Measurements from ENCODE around the gene SPCS2.
"Not testable (repeated sequence)": the region's sequence is repeated elsewhere in the genome, so short reads cannot be mapped to it uniquely, and the experiment has no call there.

SPCS2 gene

DNA sequence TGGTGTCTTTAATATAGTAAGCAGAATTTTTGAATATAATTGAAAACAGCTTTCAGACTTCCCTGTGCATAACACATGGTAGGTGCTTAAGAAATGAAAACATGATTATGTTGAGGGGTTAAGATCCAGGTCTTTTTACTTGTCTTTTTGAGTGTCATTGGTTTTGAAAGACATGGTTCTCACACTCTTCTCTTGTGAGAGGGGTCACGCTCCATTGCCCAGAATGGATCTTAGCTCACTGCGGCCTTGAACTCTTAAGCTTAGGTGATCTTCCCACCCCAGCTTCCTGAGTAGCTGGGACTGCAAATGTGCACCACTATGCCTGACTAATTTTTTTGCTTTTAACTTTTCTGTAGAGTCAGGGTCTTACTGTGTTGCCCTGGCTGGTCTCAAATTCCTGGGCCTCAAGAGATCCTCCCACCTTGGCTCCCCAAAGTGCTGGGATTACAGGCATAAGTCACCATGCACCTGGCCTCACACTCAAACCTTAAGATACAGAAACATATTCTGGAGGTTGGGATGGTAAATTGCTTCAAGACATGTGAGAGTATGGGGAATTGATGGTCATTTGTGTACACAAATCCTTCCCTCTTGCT, 1.4 kb downstream of the SPCS2 start:
- no peak for DNase-seq (ENCODE audit: low read depth)

DNA sequence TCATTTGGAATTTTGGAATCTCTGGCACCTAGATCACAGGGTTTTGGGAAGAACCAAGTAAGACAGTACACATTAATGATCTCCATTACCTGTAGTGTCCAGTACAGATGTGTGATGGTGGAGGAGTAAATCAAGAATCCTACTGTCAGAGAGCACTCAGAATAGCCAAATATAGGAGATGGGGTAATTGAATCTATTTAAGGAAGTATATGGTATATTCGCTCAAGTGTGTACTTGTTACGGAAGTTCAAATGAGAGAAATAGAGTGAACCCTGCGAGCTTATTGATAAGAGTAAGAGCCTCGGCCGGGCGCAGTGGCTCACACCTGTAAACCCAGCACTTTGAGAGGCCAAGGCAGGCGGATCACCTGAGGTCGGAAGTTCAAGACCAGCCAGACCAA, 2.2 kb downstream of the SPCS2 start:
- DNase-seq (ENCODE audit: low read depth): no peak

DNA sequence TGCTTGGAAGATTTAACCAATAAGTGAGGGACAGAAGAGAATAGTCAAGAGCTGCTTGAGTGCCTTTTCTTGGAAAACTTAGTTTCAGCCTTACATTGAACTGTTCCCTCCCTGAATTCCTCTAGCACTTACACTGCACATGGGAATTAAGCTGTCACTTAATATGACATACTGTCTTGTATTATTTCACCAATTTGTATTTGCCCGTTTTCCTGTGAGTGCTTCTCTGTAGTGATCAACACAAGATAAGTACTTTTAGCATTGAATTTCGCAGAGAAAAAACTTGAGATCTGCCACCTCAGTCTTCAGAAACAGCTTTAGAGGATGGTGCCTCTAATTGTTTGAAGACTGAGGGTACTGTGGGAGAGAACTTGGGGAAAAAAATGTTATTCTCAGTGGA, 3.7 kb downstream of the SPCS2 start:
- no peak for DNase-seq (ENCODE audit: low read depth)

DNA sequence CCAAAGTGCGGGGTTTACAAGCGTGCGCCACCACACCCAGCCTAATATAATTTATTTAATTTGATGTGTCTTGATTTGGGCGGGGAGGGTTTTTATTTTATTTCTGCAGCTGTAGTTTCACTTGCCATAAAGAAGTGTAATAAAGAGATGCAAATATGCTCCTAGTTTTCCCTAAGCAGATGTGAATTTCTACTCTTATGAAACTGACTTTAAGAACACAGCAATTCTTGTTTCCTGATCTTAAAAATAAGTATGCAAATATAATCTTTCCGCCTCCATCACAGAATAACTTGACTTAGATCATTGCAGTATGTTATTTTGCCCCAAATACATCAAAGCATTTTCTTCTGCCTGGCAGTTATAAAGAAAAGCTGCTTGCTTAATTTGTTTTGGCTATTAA, 4.4 kb downstream of the SPCS2 start:
- no peak for DNase-seq (ENCODE audit: low read depth)

DNA sequence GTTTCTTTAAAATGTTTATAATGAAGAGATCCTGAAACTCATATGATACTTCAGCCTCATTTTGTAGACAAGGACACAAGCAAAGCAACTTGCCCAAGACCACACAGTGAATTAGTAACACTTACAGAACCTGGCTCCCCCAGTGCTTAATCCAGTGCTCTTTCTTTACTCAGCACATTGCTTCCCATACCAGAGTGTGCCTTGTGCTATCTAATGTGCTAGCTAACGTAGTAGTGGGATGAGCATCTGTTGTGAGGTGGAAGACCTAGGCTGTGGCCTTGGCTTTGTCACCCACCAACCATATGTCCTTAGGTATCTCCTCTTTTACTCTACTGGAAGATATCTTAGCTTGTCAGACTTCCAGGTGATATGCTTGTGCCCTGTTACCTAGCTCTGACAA, 5.1 kb downstream of the SPCS2 start:
- no peak for DNase-seq (ENCODE audit: low read depth)

DNA sequence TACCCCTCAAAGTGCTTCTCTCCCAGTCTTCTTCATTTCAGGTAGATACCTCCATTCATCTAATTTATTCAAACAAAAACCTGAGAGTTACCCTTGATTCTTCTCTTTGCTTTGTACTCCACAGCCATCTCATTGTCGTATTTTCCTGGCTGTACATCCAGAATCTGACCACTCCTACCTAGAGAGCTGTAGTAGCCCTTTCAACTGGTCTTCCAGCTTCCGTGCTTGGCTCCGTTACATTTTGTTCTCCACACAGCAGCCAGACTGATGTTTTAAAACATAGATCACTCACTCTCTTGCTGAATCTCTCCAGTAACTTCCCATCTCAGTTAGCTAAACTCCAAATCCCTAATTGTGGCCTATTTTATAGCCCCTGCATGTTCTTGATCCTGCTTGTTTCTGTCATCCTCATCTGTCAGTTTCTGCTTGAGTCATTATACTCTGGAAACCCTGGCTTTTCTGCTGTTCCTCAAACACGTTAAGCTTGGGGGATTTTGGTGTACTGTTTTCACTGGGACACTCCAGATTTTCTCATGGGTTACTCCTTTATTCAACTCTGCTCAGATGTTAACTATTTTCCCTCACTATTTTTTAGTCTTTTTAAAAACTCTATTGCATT, 7.4 kb downstream of the SPCS2 start:
- no peak for DNase-seq (ENCODE audit: low read depth)

DNA sequence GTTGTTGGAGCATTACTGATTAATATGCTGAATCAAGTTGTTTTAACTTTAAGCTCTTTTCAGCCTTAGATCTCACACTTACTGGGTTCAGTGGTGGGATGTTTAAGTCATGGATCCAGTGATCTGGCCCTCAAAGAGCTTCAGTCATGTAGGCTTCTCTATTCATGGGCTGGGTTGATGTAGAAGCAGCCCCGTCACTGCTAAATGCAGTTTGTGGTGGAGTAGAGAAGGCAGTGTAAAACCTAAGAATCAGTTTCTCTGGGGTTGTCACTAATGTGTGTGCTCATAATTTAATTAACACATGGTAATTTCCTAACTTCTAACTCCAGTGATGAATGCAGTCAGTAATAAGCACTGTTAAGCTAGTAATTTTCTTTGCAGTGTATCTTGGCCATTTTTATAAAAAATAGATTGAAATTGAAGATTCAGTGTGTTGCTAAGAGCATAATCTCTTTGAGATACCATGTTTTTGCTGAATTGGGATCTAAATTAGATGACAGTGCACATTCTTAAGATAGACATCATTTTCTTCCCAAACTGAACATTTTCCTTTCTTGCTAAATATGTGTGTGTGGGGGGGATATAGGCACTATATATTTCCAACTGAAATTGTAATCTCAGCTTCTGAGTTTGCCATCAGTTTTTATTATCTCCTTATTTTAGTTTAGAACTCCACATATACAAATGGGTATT, 9.0 kb downstream of the SPCS2 start:
- no peak for DNase-seq (ENCODE audit: low read depth)

DNA sequence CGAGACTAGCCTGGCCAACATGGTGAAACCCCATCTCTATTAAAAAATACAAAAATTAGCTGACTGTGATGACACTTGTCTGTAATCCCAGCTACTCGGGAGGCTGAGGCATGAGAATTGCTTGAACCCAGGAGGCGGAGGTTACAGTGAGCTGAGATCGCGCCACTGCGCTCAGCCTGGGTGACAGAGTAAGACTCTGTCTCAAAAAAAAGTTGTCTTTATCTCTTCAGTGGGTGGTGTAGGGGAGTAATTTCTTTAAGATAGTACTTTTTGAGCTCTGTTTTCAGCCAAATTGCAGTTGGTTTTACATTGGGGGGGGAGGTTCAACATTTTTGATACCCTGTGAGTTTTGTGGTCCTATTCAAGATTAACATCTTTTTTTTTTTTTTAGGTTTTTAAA, 11.1 kb downstream of the SPCS2 start:
- DNase-seq (ENCODE audit: low read depth): not testable (repeated sequence)

DNA sequence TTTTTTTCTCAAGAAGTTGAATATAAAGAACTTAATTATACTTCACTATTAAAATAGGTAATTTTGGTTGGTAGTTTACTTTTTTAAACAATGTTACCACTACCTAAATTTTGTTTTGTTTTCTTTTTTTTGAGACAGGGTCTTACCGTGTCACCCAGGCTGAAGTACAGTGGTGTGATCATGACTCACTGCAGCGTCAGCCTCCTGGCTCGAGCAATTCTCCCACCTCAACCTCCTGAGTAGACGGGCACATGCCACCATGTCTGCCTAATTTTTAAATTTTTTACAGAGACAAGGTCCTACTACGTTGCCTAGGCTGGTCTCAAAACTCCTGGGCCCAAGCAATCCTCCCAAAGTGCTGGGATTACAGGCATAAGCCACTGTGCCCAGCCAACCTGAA, 17.6 kb downstream of the SPCS2 start:
- DNase-seq (ENCODE audit: low read depth): peak; percentile 70

DNA sequence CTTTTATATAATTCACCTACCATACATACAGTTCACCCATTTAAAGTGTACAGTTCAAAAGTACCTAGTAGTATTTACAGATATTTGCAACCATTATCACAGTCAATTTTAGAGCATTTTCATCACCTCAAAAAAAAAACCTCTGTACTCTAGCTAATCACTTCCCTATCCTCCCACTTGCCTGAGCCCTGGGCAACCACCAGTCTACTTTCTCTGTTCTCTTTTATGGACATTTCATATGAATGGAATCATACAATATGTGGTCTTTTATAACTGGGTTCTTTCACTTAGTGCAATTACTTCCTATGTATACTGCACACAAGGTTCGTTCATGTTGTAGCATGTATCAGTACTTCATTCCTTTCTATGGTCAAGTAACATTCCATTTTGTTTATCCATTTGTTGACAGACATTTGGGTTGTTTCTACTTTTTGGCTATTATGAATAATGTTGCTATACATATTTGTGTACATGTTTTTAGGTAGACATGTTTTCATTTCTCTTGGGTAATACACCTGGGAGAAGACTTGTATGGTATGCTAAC, 21.9 kb downstream of the SPCS2 start:
- DNase-seq (ENCODE audit: low read depth): no peak

DNA sequence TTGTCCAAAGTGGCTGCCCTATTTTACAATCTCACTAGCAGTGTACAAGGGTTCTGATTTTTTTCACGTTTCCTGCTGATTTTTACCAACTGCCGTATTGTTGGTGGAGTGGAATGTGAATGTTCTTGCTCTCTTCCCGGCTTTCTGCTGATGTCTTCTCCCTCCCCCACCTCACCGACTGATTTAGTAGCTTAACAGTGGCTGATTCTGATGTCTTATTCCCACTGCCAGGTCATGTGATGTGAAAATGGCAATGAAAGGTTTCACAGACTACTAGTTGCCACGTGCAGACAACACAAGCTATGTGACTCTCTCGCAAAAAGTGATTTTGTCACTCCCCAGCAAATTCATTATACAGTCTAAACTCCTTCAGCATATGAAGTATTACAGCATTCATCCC, 22.4 kb downstream of the SPCS2 start:
- no peak for DNase-seq (ENCODE audit: low read depth)

DNA sequence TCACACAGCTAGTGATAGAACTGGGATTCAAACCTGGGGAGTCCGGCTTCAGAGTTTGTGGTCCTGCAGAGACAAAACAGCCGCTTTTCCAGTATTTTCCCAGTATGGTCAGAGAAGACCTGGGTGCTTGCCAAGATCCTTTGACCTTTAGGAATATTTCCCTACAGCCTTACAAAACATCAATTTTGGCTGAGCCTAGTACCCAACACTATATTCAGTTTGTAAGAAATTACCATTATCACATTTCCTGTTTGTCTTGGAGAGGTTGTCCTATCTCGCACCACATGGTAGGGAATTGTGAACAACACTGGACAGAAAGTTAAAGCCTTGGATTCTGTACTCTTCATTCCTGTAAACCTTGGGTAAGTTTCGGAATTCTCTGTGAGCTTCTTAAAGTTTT, 29.0 kb downstream of the SPCS2 start:
- DNase-seq (ENCODE audit: low read depth): no peak

DNA sequence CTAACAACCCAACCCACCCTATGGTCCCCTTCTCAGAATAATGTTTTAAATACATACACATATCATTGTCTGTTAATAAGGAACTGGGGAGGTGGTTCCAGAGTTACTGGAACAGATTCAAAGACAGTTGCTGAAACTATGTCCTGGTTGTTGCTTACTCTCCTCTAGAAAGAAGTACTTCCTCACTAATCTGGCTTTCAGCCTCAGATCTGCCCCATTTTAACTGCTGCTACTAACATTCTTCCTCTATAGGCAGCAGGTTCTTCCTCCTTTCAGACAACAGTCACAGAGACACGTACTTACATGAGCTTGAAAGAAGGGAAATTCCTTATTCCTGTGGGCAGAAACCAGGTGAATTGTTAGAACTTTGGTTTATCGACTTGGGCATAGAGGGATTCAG, 31.6 kb downstream of the SPCS2 start:
- DNase-seq (ENCODE audit: low read depth): no peak

DNA sequence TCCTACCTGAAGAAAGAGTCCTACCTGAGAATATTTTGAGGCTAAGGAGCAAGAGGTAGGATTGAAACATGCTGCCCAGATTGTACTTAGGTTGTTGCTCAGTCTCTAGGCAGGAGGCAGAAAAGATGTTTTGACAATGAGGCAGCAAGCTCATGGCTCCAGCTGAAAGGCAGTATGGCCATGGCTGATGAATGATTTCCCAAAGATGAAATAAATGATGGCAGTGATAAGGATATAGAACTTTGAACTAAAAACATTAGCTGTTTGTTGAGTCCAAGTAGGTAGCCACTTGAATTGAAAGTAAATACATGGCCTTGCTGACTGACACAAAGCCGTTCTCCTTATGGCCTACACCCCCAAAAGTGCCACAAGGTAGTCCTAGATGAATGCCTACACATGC, 32.8 kb downstream of the SPCS2 start:
- DNase-seq (ENCODE audit: low read depth): no peak

DNA sequence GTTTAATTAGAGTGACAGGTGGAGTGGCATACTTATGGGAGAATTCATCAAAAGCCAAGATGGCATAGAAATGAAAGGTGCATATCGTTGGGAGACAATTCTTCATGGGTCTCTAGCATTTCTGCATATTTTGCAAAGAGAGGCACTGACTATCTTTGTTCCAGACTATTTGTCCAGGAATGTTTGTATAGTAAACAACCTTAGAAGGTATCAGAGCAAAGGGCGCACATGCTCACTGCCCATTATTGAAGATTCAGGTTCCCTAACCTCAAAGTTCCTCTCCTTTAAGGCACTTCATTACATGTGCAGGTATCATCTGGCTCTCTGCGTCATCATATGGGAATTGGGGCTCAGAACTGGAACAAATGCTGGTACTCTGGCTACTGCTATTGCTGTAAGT, 35.0 kb downstream of the SPCS2 start:
- DNase-seq (ENCODE audit: low read depth): no peak

DNA sequence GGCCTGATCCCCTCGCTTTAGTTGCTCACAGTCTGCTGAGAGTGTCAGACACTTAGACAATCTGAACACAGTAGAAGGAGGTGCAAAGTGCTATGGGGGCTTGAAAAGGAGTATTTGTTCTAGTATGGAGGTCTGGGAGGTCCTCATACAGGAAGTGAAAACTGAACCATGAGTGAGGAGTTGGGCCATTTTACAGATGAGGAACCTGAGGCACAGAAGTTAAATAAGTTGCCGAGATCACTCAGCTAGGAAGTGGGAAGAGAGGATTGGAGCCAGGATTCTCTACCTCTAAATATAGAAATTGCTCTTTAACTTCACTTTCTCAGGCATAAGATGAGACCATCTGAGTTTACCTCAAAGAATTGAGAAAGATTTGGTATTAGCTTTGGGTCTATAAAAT, 35.7 kb downstream of the SPCS2 start:
- DNase-seq (ENCODE audit: low read depth): no peak

DNA sequence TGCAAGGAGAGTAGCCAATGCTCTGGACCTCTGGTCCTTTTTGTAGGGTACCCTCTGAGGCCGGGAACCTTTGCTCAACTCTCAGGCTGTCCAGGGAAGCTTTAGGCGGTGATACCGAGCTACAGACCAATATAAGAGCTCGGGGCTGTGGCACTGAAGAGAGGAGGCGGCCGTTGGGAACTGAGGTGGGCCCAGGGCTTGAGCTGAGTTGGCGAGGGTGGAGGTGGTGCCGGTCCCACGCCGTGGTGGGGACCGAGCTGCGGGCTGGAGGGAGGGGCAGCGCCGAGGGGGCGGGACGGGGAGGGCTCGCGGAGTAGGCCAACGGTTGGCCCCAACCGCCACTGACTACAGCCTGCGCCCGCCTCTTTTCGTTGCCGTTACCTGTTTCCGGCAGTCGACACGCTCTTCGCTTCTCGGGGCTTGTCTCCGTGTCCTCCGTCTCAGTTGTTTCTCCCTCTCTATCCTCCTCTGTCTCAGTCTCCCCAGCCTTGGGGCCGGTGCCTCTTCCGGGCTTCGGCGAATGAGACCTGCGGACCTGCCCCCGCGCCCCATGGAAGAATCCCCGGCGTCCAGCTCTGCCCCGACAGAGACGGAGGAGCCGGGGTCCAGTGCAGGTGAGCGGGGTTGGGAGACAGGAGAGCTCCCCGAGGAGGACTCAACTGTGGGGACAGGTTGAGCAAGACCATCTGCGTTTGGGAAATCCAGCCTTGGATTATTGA, 39.6 kb downstream of the SPCS2 start, which contains the start of gene NEU3:
Gene NEU3, plus strand, starts transcription at position 393 of the 719 bp plus-strand sequence. Its CDS starts 128 bp downstream, at position 521.
- DNase-seq (ENCODE audit: low read depth): peak; percentile 87

DNA sequence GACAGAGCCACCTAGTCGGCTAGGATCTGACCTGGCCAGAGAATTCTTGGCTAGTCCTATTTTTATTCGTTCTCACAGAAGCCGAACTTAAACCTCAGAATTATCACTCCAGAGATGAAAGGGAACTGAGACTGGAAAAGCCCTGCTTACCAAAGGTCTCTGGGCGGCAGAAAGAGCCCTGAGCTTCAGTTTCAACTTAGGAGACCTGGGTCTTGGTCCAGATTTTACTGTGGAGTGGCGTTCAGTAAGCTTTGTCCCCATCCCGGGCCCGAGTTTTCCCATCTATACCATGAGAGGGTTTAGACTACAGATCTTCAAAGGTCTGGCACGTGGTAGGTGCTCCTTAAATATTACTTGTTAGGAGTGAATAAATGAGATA, 40.2 kb downstream of the SPCS2 start:
- no peak for DNase-seq (ENCODE audit: low read depth)

DNA sequence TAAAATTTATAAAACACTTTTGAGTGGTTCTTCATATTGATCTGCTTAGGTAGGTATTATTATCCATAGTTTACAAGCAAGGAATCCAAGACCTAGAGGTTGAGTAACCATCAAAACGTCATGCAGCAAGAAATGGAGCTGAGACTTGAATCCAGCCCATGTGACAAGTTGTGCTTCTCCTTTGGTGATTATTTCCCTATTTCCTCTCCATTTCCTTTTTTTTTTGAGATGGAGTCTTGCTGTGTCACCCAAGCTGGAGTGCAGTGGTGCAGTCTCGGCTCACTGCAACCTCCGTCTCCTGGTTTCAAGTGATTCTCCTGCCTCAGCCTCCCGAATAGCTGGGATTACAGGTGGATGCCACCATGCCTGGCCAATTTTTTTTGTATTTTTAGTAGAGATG, 41.1 kb downstream of the SPCS2 start:
- DNase-seq (ENCODE audit: low read depth): not testable (repeated sequence)

DNA sequence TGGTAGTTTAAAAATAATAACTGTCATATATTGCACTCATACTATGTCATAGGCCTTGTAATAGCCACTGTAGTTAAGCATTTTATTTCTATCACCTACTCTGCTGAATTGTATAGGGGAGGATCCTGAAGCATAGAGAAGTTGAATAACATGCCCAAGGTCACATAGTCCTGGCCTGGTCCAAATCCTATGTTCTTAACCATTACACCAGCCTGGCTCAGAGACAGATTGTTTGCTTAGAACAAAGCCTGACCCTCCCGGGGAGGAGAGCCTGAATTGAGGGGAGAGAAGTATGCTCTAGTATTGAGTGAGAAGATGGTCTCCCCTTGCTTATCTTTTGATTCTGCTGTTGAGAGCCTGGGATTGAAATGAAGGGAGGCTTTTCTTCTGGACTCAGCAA, 41.9 kb downstream of the SPCS2 start:
- DNase-seq (ENCODE audit: low read depth): no peak

DNA sequence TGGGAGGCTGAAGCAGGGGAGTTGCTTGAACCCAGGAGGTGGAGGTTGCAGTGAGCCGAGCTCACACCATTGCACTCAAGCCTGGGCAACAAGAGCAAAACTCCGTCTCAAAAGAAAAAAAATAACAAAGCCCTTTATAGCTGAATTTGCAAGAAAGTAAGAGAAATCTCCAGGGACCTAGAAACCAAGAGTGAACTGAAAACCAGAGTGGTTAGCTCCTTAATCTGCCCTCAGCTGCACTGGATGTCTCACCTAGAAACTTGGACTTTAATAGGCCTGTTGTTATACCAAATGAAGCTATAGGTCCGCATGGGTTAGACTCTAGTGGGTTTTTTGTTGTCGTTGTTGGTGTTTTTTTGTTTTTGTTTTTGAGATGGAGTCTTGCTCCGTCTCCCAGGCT, 43.8 kb downstream of the SPCS2 start:
- DNase-seq (ENCODE audit: low read depth): no peak

DNA sequence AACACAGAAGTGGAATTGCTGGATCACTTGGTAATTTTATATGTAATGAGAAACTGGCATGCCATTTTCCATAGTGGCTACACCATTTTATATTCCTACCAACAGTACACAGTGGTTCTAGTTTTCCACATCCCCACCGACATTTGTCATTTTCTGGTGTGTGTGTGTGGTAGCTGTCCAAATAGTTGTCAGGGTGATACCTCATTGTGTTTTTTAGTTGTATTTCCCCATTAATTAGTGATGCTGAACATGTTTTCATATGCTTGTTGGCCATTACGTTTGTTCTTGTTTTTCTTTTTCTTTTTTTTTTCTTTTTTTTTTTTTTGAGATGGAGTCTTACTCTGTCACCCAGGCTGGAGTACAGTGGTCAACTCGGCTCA, 51.9 kb downstream of the SPCS2 start:
- DNase-seq (ENCODE audit: low read depth): no peak

DNA sequence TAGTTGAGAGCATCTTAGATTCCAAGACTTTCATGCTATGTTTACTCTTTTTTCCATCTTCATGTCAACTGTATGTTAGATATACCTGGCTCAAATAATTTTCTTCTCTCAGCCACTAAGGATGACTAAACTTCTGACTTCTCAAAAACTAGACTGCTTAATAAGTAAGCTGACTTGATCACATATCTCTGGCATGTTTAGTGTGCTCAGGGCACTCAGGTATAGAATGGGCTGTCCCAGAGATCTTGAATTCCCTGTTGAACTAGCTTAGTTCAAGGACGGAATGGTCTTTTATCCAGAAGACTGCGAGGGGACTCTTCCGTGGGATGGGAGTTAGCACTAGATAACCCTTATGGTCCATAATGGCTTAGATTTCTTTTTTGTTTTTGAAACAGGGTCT, 52.6 kb downstream of the SPCS2 start:
- DNase-seq (ENCODE audit: low read depth): no peak
